BLaER1 (cell line): ENCODE measurements around the gene TRPM8.

Source experiments
- H3K27ac ChIP-seq: shearing (Covaris generic); formaldehyde crosslinking; 2 replicates; pipeline ENCODE4 v1.8.1; 2022
- H3K27me3 ChIP-seq: shearing (Covaris generic); formaldehyde crosslinking; 2 replicates; pipeline ENCODE4 v1.8.1; 2022
- H3K36me3 ChIP-seq: shearing (Covaris generic); formaldehyde crosslinking; 2 replicates; pipeline ENCODE4 v1.8.1; 2022
- H3K4me1 ChIP-seq: shearing (Covaris generic); formaldehyde crosslinking; 2 replicates; pipeline ENCODE4 v1.8.1; 2022
- H3K4me2 ChIP-seq: shearing (Covaris generic); formaldehyde crosslinking; 2 replicates; pipeline ENCODE4 v1.8.1; 2022
- H3K4me3 ChIP-seq: shearing (Covaris generic); formaldehyde crosslinking; 2 replicates; pipeline ENCODE4 v1.8.1; 2022
- H3K9ac ChIP-seq: shearing (Covaris generic); formaldehyde crosslinking; 2 replicates; pipeline ENCODE4 v1.8.1; 2022
- H3K9me3 ChIP-seq: shearing (Covaris generic); formaldehyde crosslinking; 2 replicates; pipeline ENCODE4 v1.8.1; 2022
- H4K20me1 ChIP-seq: shearing (Covaris generic); formaldehyde crosslinking; 2 replicates; pipeline ENCODE4 v1.8.1; 2022
- Cebpa-rat ChIP-seq: shearing (Covaris generic); IDR thresholded peaks from 2 replicates; pipeline ENCODE4 v1.8.1; 2022

TRPM8 gene

GRCh38 chr2:233912691-233913423, 4.3 kb upstream of the TRPM8 start:
- Histone ChIP-seq H4K20me1 (no peaks in the 10 kb centered on the region), H3K27ac (no peak overlapping the region), H3K4me2 (no peak overlapping the region), H3K4me3 (no peak overlapping the region), H3K36me3 (no peaks in the 10 kb centered on the region), H3K27me3 (no peaks in the 10 kb centered on the region), H3K9me3 (no peaks in the 10 kb centered on the region), H3K9ac (no peak overlapping the region), H3K4me1 (no peaks in the 10 kb centered on the region)
- no peak for TF ChIP-seq Cebpa-rat

GRCh38 chr2:233915128-233915527, 2.0 kb upstream of the TRPM8 start:
- no peak overlapping the region for H3K9ac ChIP-seq
- H3K4me3 ChIP-seq, result no peak overlapping the region
- H3K36me3 ChIP-seq, result no peaks in the 10 kb centered on the region
- H3K9me3 ChIP-seq, result no peaks in the 10 kb centered on the region
- peaks cover 5% of the 10 kb centered on the region for H3K4me1 ChIP-seq
- H4K20me1 ChIP-seq, result no peaks in the 10 kb centered on the region
- no peak for TF ChIP-seq Cebpa-rat
- no peak overlapping the region for H3K27ac ChIP-seq
- no peak overlapping the region for H3K4me2 ChIP-seq
- no peaks in the 10 kb centered on the region for H3K27me3 ChIP-seq

- Histone ChIP-seq H3K36me3 (no peaks in the 10 kb centered on the region), H3K4me1 (peaks cover 17% of the 10 kb centered on the region), H3K27me3 (no peaks in the 10 kb centered on the region), H4K20me1 (no peaks in the 10 kb centered on the region), H3K4me3 (no peak overlapping the region), H3K9ac (no peak overlapping the region), H3K27ac (no peak overlapping the region), H3K9me3 (no peaks in the 10 kb centered on the region), H3K4me2 (no peak overlapping the region)
- TF ChIP-seq Cebpa-rat, result no peak
These were observed 2.1 kb downstream of the TRPM8 start for GRCh38 chr2:233919319-233919718.

GRCh38 chr2:233919938-233920337, 2.8 kb downstream of the TRPM8 start:
- Histone ChIP-seq H3K36me3 (no peaks in the 10 kb centered on the region), H3K4me1 (peaks cover 17% of the 10 kb centered on the region), H4K20me1 (no peaks in the 10 kb centered on the region), H3K9me3 (no peaks in the 10 kb centered on the region), H3K27me3 (no peaks in the 10 kb centered on the region), H3K9ac (no peak overlapping the region), H3K4me3 (no peak overlapping the region), H3K4me2 (peak overlapping the region; percentile 70; the same call in 1 of the 2 replicates), H3K27ac (no peak overlapping the region)
- TF ChIP-seq Cebpa-rat, result no peak

GRCh38 chr2:233922471-233922870, 5.3 kb downstream of the TRPM8 start:
- Histone ChIP-seq H3K4me3 (no peak overlapping the region), H3K27ac (no peak overlapping the region), H3K4me2 (no peak overlapping the region), H4K20me1 (no peaks in the 10 kb centered on the region), H3K4me1 (peaks cover 17% of the 10 kb centered on the region), H3K27me3 (no peaks in the 10 kb centered on the region), H3K9me3 (no peaks in the 10 kb centered on the region), H3K9ac (no peak overlapping the region), H3K36me3 (no peaks in the 10 kb centered on the region)
- no peak for TF ChIP-seq Cebpa-rat

GRCh38 chr2:233925402-233925801, 8.2 kb downstream of the TRPM8 start:
- peaks cover 22% of the 10 kb centered on the region for H3K4me1 ChIP-seq
- H3K27ac ChIP-seq, result no peak overlapping the region
- H3K4me2 ChIP-seq, result no peak overlapping the region
- no peak for TF ChIP-seq Cebpa-rat
- no peaks in the 10 kb centered on the region for H4K20me1 ChIP-seq
- no peaks in the 10 kb centered on the region for H3K36me3 ChIP-seq
- H3K27me3 ChIP-seq, result no peaks in the 10 kb centered on the region
- no peaks in the 10 kb centered on the region for H3K9me3 ChIP-seq
- H3K9ac ChIP-seq, result no peak overlapping the region
- no peak overlapping the region for H3K4me3 ChIP-seq

GRCh38 chr2:233926806-233927205, 9.6 kb downstream of the TRPM8 start:
- no peak for TF ChIP-seq Cebpa-rat
- Histone ChIP-seq H3K4me1 (peaks cover 13% of the 10 kb centered on the region), H3K27me3 (no peaks in the 10 kb centered on the region), H3K4me3 (no peak overlapping the region), H4K20me1 (no peaks in the 10 kb centered on the region), H3K36me3 (no peaks in the 10 kb centered on the region), H3K9me3 (no peaks in the 10 kb centered on the region), H3K4me2 (no peak overlapping the region), H3K9ac (no peak overlapping the region), H3K27ac (no peak overlapping the region)

- H3K27me3 ChIP-seq, result no peaks in the 10 kb centered on the region
- no peaks in the 10 kb centered on the region for H4K20me1 ChIP-seq
- no peak overlapping the region for H3K27ac ChIP-seq
- no peaks in the 10 kb centered on the region for H3K36me3 ChIP-seq
- no peak for TF ChIP-seq Cebpa-rat
- H3K4me2 ChIP-seq, result no peak overlapping the region
- H3K4me3 ChIP-seq, result no peak overlapping the region
- no peaks in the 10 kb centered on the region for H3K9me3 ChIP-seq
- H3K4me1 ChIP-seq, result peaks cover 13% of the 10 kb centered on the region
- no peak overlapping the region for H3K9ac ChIP-seq
These were observed 11.6 kb downstream of the TRPM8 start for GRCh38 chr2:233928594-233929351.

- H3K4me2 ChIP-seq, result peak overlapping the region; percentile 27; the same call in 1 of the 2 replicates
- no peak overlapping the region for H3K27ac ChIP-seq
- H3K4me1 ChIP-seq, result peaks cover 13% of the 10 kb centered on the region
- H3K9me3 ChIP-seq, result no peaks in the 10 kb centered on the region
- H3K4me3 ChIP-seq, result no peak overlapping the region
- TF ChIP-seq Cebpa-rat, result no peak
- H3K36me3 ChIP-seq, result no peaks in the 10 kb centered on the region
- no peaks in the 10 kb centered on the region for H4K20me1 ChIP-seq
- H3K27me3 ChIP-seq, result no peaks in the 10 kb centered on the region
- H3K9ac ChIP-seq, result no peak overlapping the region
These were observed 12.3 kb downstream of the TRPM8 start for GRCh38 chr2:233929352-233930022.

- H3K9me3 ChIP-seq, result no peaks in the 10 kb centered on the region
- peaks cover 6% of the 10 kb centered on the region for H3K4me1 ChIP-seq
- H3K36me3 ChIP-seq, result no peaks in the 10 kb centered on the region
- TF ChIP-seq Cebpa-rat, result no peak
- H3K4me3 ChIP-seq, result no peak overlapping the region
- no peaks in the 10 kb centered on the region for H4K20me1 ChIP-seq
- no peak overlapping the region for H3K9ac ChIP-seq
- H3K4me2 ChIP-seq, result no peak overlapping the region
- no peaks in the 10 kb centered on the region for H3K27me3 ChIP-seq
- H3K27ac ChIP-seq, result no peak overlapping the region
These were observed 17.4 kb downstream of the TRPM8 start for GRCh38 chr2:233934524-233934923.
